ENCODE measurements around the gene SHE. TPM values are rescaled to one million over a fixed set of nuclear protein-coding genes. Genes with fewer than 3 reads are reported as not detected.
A peak's percentile ranks its signal among the peaks of the same experiment; 100 is the strongest.

Gene SHE
- total RNA-seq (ENCODE audit: unreplicated experiment) = 79.3 TPM
- long read RNA-seq, full-length matches to known transcripts = 7 of 22 reads
- long read RNA-seq, partial matches to known transcripts = 6 of 22 reads
- long read RNA-seq, other reads (novel, unspliced or antisense) = 9 of 22 reads

DNA sequence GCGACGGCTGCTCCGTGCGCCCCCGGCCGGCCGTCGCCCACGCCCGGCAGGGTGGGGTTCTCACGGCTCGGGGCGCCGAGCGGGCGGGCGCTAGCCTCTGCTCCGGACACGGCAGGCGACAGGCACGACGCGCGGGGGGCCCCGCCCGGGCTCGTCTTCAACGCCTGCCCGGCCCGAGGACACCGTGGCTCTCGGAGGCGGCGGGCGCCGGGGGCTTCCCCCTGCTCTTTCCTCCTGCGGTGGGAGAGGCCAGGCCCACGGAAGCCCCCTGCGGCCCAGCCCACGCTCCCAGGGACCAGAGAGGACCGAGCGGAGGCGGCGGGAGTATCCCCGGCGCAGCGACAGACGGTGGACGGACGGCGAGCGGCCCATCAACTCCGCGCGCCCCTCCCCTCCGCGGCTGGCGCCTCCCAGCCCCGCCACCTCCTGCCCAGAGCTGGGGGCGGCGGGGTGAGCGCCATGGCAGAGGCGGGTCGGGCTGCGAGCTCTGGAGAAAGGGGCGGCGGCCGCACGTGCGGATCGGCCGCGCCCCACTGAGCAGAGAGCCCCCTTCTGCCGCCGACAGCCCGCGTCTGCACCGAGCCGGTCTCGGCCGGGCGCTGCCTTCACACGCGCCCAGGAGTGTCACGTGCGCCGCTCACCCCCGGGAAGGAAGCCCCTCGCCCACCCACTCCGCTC is at the start of gene SHE, which contains the start of gene TDRD10:
SHE (minus strand) TSS at position 347 of the 678 bp plus-strand sequence. CDS start 386 bp downstream, outside the sequence.
TDRD10 (plus strand) TSS at position 154 of the 678 bp plus-strand sequence. CDS start 4,685 bp downstream, outside the sequence.
- TF ChIP-seq CTCF (IDR thresholded peaks at IDR 0.05; ENCODE audit: unreplicated experiment) = no peak
- Mint-ChIP-seq H3K4me3 (ENCODE audit: unreplicated experiment) (peak within 1 kb of the TSS; percentile 97), H3K4me1 (ENCODE audit: unreplicated experiment) (peaks cover 47% of the 10 kb centered on the region), H3K36me3 (ENCODE audit: low read depth, unreplicated experiment) (peaks cover 27% of the 10 kb centered on the region), H3K27ac (ENCODE audit: unreplicated experiment) (peak within 1 kb of the TSS; percentile 87), H3K27me3 (ENCODE audit: unreplicated experiment) (peaks cover 7% of the 10 kb centered on the region), H3K9me3 (ENCODE audit: unreplicated experiment) (no peaks in the 10 kb centered on the region)
- peak; percentile 65 for DNase-seq (ENCODE audit: low spot score)

- TF ChIP-seq CTCF (IDR thresholded peaks at IDR 0.05; ENCODE audit: unreplicated experiment) = no peak
- Mint-ChIP-seq H3K9me3 (ENCODE audit: unreplicated experiment) (no peaks in the 10 kb centered on the region), H3K4me3 (ENCODE audit: unreplicated experiment) (no peak overlapping the region), H3K27me3 (ENCODE audit: unreplicated experiment) (peaks cover 4% of the 10 kb centered on the region), H3K27ac (ENCODE audit: unreplicated experiment) (no peak overlapping the region), H3K36me3 (ENCODE audit: low read depth, unreplicated experiment) (peaks cover 64% of the 10 kb centered on the region), H3K4me1 (ENCODE audit: unreplicated experiment) (peaks cover 15% of the 10 kb centered on the region)
- DNase-seq (ENCODE audit: low spot score) = no peak
These were observed 49.3 kb upstream of the SHE start for GRCh38 chr1:154551474-154551873.

- Mint-ChIP-seq H3K27me3 (ENCODE audit: unreplicated experiment) (peaks cover 4% of the 10 kb centered on the region), H3K27ac (ENCODE audit: unreplicated experiment) (no peak overlapping the region), H3K4me3 (ENCODE audit: unreplicated experiment) (peak overlapping the region; percentile 54), H3K36me3 (ENCODE audit: low read depth, unreplicated experiment) (peaks cover 57% of the 10 kb centered on the region), H3K9me3 (ENCODE audit: unreplicated experiment) (no peaks in the 10 kb centered on the region), H3K4me1 (ENCODE audit: unreplicated experiment) (peaks cover 7% of the 10 kb centered on the region)
- DNase-seq (ENCODE audit: low spot score) = no peak
- no peak for TF ChIP-seq CTCF (IDR thresholded peaks at IDR 0.05; ENCODE audit: unreplicated experiment)
These were observed 48.4 kb upstream of the SHE start for GRCh38 chr1:154550657-154551056.

- no peak overlapping the region for H3K27ac Mint-ChIP-seq (ENCODE audit: unreplicated experiment)
- no peak for TF ChIP-seq CTCF (IDR thresholded peaks at IDR 0.05; ENCODE audit: unreplicated experiment)
- peaks cover 9% of the 10 kb centered on the region for H3K4me1 Mint-ChIP-seq (ENCODE audit: unreplicated experiment)
- DNase-seq (ENCODE audit: low spot score) = no peak
- no peaks in the 10 kb centered on the region for H3K9me3 Mint-ChIP-seq (ENCODE audit: unreplicated experiment)
- H3K36me3 Mint-ChIP-seq (ENCODE audit: low read depth, unreplicated experiment) = peaks cover 58% of the 10 kb centered on the region
- no peak overlapping the region for H3K4me3 Mint-ChIP-seq (ENCODE audit: unreplicated experiment)
- peaks cover 4% of the 10 kb centered on the region for H3K27me3 Mint-ChIP-seq (ENCODE audit: unreplicated experiment)
These were observed 47.9 kb upstream of the SHE start for GRCh38 chr1:154550070-154550469.

GRCh38 chr1:154549202-154549770 is 47.1 kb upstream of the SHE start:
- H3K9me3 Mint-ChIP-seq (ENCODE audit: unreplicated experiment) = no peaks in the 10 kb centered on the region
- no peak for DNase-seq (ENCODE audit: low spot score)
- H3K4me3 Mint-ChIP-seq (ENCODE audit: unreplicated experiment) = no peak overlapping the region
- H3K36me3 Mint-ChIP-seq (ENCODE audit: low read depth, unreplicated experiment) = peaks cover 58% of the 10 kb centered on the region
- no peak overlapping the region for H3K27ac Mint-ChIP-seq (ENCODE audit: unreplicated experiment)
- TF ChIP-seq CTCF (IDR thresholded peaks at IDR 0.05; ENCODE audit: unreplicated experiment) = no peak
- H3K27me3 Mint-ChIP-seq (ENCODE audit: unreplicated experiment) = peaks cover 4% of the 10 kb centered on the region
- H3K4me1 Mint-ChIP-seq (ENCODE audit: unreplicated experiment) = peaks cover 16% of the 10 kb centered on the region

Measured in endothelial cell (in vitro differentiated cells).